ENCODE measurements around the gene C16orf96.

Gene C16orf96

GRCh38 chr16:4624015-4624826 is 68.1 kb downstream of the C16orf96 start, which contains the start of gene MGRN1:
MGRN1 (plus strand) TSS chr16:4624826; CDS start chr16:4624961, 135 bp downstream.
- peak; percentile 88 to 94 for DNase-seq

GRCh38 chr16:4624827-4625559 is 68.9 kb downstream of the C16orf96 start:
- DNase-seq, result peak in 1 of 2 experiments; percentile 31

DNA sequence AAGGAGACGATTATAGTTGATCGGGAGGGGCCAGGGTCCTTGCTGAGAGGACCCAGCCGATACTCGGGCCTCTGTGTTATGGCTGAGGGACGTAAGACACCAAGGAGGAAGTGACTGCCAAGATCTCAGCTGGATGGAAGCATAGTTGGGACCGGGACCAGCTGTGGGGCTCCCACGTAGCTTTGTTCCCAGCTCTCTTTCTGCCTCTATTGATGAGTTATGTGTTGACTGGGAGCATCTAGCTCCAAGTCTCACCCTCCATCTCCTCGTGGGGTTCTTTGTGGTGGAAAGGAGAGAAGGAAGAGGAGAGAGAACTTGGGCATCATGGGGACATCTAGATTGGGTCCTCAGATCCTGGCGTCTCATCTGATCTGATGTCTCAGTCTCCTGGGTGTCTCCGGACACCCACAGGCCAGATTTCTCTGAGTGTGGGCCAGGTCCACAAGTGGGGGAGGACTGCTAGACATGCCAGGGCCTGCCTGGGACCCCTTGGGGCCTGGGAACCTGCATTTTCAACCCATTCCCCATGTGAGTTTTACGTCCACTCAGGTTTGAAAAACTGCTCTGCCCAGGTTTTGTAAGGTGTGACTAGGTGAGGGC is 69.5 kb downstream of the C16orf96 start:
- DNase-seq, result peak; percentile 31 to 32

- DNase-seq, result no peak
Measured at GRCh38 chr16:4626396-4626795, 70.3 kb downstream of the C16orf96 start.

- no peak for DNase-seq
Measured at GRCh38 chr16:4628283-4628682, 72.1 kb downstream of the C16orf96 start.

DNA sequence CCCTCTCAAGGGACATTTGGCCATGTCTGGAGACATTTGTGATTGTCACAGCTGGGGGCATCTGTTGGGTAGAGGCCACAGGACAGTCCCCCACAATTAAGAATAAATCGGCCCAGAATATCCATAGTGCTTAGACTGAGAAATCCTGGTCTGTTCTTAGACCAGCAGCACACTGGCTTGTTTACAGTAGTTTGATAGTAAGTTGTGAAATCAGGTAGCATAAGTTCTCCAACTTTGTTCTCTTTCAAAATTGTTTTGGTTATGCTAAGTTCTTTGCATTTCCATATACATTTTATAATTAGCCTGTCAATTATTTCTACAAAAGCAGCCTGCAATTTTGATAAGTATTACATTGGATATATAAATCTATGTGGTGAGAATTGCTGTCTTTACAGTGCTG is 75.3 kb downstream of the C16orf96 start:
- no peak for DNase-seq

GRCh38 chr16:4633910-4634635 is 77.9 kb downstream of the C16orf96 start:
- DNase-seq, result no peak

GRCh38 chr16:4634768-4635167 is 78.6 kb downstream of the C16orf96 start:
- DNase-seq, result no peak

GRCh38 chr16:4636196-4636595 is 80.1 kb downstream of the C16orf96 start:
- DNase-seq, result no peak

DNA sequence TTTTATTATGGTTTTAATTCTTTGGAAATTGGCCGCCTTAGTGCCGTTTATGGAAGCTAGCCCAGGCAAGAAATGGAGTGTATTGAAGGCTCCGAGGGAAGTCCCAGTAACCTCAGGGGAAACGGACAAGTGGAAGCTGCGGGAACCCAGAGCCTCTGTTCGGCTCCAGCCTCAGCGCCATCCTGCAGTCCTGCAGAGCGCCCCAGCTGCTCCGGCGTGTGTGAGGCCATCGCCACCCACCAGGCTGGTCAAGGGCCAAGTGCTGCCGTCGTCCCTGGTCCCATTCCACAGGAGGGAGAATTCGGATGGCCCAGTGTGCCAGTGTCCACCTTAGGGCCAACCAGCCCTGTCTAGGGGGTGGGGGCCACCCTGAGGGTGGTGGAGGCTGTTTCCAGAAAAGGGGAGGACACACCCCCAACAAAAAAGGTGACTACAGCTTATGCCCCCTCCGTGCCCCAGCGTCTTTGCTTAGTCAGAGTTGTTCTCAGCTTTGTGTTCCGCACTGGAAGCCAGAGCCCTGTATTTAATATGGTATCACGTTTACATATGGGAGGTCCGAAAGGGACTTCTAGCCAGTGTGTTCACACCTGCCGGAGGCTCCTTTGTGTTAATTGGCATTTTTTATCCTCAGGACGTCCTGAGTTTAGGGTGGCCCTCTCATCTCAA is 81.5 kb downstream of the C16orf96 start:
- DNase-seq, result no peak

DNA sequence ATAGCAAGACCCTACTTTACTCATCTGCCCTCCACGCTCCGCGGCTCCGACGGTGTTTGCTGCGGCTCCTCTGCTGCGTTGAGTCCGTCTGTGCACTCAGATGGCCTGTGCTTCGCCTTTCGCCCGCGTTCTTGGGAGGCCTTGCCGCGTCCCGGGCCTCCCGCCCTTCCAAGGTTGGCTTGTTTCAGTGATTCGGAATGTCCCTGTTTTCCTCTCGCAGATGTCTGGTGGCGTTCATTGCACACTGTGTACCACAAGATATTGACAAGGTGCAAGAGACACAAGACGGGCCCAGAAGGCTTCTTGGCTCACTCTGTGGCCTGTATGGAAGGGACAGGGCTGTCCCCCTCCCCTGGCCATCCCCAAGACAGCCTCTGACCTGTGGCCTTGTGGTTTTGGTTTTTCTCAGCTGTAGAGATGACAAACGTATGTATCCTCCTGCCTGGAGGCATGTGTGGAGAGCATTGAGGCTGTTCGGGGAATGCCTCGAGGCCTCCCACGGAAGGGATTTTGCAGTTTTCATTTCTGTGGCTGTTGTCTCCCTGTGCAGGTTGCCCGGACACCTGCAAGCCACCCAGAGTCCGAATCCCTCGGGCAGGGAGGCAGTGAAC is 83.9 kb downstream of the C16orf96 start:
- DNase-seq, result no peak

- DNase-seq, result no peak
Measured at GRCh38 chr16:4640572-4641305, 84.6 kb downstream of the C16orf96 start.

GRCh38 chr16:4641306-4641687 is 85.2 kb downstream of the C16orf96 start:
- DNase-seq, result no peak

DNA sequence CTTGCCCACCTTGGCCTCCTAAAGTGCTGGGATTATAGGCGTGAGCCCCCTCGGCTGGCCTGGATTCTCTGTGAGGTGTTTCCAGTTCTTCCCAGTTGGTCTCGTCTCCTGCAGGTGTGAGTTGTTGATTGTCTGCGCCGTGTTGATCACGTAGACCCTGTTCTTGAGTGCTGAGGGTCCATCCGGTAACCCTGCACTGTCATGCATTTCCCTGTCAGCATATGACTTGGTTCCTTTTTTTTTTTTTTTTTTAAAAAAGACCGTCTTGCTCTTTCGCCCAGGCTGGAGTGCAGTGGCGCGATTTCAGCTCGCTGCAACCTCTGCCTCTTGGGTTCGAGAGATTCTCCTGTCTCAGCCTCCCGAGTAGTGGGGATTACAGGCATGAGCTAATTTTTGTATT is 85.8 kb downstream of the C16orf96 start:
- no peak for DNase-seq

DNA sequence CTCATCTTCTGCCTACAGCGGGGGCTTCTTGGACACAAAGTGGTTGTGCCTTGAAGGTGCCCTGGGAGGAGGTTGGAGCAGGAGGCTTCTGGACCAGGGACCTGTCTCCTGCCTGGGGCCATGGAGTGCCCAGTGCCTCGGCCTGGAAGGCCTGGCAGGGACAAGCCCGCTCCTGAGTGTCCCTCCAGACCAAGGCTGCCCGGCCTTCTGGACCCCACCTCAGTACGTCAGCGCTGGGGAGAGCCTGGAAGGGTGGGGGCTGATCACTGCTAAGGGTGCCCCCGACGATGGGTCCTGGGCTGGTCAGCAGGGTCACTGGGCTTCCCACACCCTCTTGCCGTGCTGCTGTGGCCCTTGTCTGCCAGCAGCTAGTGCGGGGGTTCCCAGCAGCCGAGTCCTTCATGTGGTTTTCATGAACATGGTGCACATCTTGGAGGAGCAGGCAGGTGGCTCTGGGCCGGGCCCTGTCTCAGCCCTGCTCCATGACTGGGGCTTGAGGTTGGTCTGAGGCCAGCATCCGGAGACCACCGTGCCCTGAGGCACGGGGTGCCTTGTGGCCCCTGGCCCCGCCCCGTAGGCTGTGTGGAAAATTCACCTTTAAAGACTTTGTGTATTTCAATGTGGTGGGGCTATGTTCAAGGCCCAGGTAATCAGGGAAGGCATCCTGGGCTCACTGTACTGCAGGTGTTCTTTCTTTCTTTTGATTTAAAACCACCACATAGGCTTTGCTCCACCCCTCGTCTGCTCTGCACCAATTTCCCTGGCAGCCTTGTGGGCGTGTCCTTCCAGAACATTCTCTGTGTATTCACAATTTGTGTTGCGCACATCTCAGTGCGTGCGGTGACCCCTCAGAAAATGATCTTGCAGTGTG is 90.9 kb downstream of the C16orf96 start:
- DNase-seq, result no peak

- no peak for DNase-seq
Measured at GRCh38 chr16:4647644-4647980, 91.5 kb downstream of the C16orf96 start.

- no peak for DNase-seq
Measured at GRCh38 chr16:4648917-4649316, 92.8 kb downstream of the C16orf96 start.

- no peak for DNase-seq
Measured at GRCh38 chr16:4649744-4650442, 93.8 kb downstream of the C16orf96 start.

Data from AML-193 (cell line).